GM12891 (cell line): ENCODE measurements around the gene PINK1.

ENCODE experiments used
- DNase-seq: peaks from one replicate; pipeline ENCODE4 v3.0.0; 2011; ENCODE audit warnings: low spot score; ENCODE audit not compliant: insufficient read length
- FAIRE-seq: peaks from 2 replicates; lab custom pipeline; 2011; peaks lifted over from hg19 to GRCh38; lab: Jason Lieb, UNC
- PAX5 ChIP-seq: IDR thresholded peaks from 2 replicates; pipeline ENCODE4 v1.6.1; 2011; ENCODE audit warnings: low read length, moderate library complexity, mild to moderate bottlenecking; ENCODE audit not compliant: insufficient read depth, severe bottlenecking
- POLR2A ChIP-seq: IDR thresholded peaks from 2 replicates; pipeline ENCODE4 v1.6.1; 2011; ENCODE audit warnings: low read depth, low read length, control low read depth
- POLR2AphosphoS5 ChIP-seq: IDR thresholded peaks from 2 replicates; pipeline ENCODE4 v1.6.1; 2011; ENCODE audit warnings: low read depth, low read length, control low read depth
- POU2F2 ChIP-seq: IDR thresholded peaks from 2 replicates; pipeline ENCODE4 v1.6.1; 2011; ENCODE audit warnings: low read depth, mild to moderate bottlenecking, control low read depth, low read length, moderate library complexity
- SPI1 ChIP-seq: IDR thresholded peaks from 2 replicates; pipeline ENCODE4 v1.6.1; 2011; ENCODE audit warnings: low read depth, low read length, control low read depth
- TAF1 ChIP-seq: IDR thresholded peaks from 2 replicates; pipeline ENCODE4 v1.6.1; 2011; ENCODE audit warnings: low read depth, low read length, control low read depth

PINK1 gene

GRCh38 chr1:20680269-20680668 is 47.0 kb downstream of the PINK1 start:
- no peak for TF ChIP-seq PAX5
- no peak for TF ChIP-seq POLR2A
- TF ChIP-seq TAF1, result no peak
- TF ChIP-seq SPI1, result no peak
- no peak for TF ChIP-seq POLR2AphosphoS5
- no peak for TF ChIP-seq POU2F2
- FAIRE-seq, result no peak
- DNase-seq, result no peak

GRCh38 chr1:20681999-20682398 is 48.7 kb downstream of the PINK1 start:
- no peak for DNase-seq
- peak; percentile 9 for FAIRE-seq
- no peak for TF ChIP-seq POU2F2
- no peak for TF ChIP-seq TAF1
- no peak for TF ChIP-seq POLR2AphosphoS5
- no peak for TF ChIP-seq POLR2A
- no peak for TF ChIP-seq SPI1
- no peak for TF ChIP-seq PAX5

GRCh38 chr1:20682571-20683236 is 49.4 kb downstream of the PINK1 start:
- FAIRE-seq (peak; percentile 76), DNase-seq (no peak)
- TF ChIP-seq POU2F2, result no peak
- TF ChIP-seq PAX5, result no peak
- TF ChIP-seq POLR2AphosphoS5, result no peak
- no peak for TF ChIP-seq SPI1
- no peak for TF ChIP-seq TAF1
- TF ChIP-seq POLR2A, result no peak

GRCh38 chr1:20683614-20684013 is 50.4 kb downstream of the PINK1 start:
- DNase-seq, result no peak
- TF ChIP-seq PAX5 (no peak), POU2F2 (no peak), POLR2AphosphoS5 (no peak), SPI1 (no peak), TAF1 (no peak), POLR2A (no peak)
- no peak for FAIRE-seq

GRCh38 chr1:20684050-20684620 is 50.9 kb downstream of the PINK1 start:
- FAIRE-seq, result no peak
- DNase-seq, result no peak
- TF ChIP-seq POU2F2 (no peak), TAF1 (no peak), SPI1 (no peak), POLR2AphosphoS5 (no peak), POLR2A (no peak), PAX5 (no peak)

GRCh38 chr1:20684651-20685050 is 51.4 kb downstream of the PINK1 start:
- FAIRE-seq (no peak), DNase-seq (no peak)
- TF ChIP-seq POU2F2 (no peak), POLR2A (no peak), PAX5 (no peak), POLR2AphosphoS5 (no peak), TAF1 (no peak), SPI1 (no peak)

- FAIRE-seq (no peak), DNase-seq (no peak)
- no peak for TF ChIP-seq POLR2AphosphoS5
- TF ChIP-seq POLR2A, result no peak
- no peak for TF ChIP-seq POU2F2
- no peak for TF ChIP-seq TAF1
- no peak for TF ChIP-seq SPI1
- no peak for TF ChIP-seq PAX5
Observed at GRCh38 chr1:20685099-20685662, 51.9 kb downstream of the PINK1 start.

- FAIRE-seq (no peak), DNase-seq (no peak)
- no peak for TF ChIP-seq POLR2A
- no peak for TF ChIP-seq PAX5
- no peak for TF ChIP-seq POU2F2
- no peak for TF ChIP-seq POLR2AphosphoS5
- TF ChIP-seq TAF1, result no peak
- no peak for TF ChIP-seq SPI1
Observed at GRCh38 chr1:20685741-20686140, 52.5 kb downstream of the PINK1 start.

- FAIRE-seq (no peak), DNase-seq (no peak)
- TF ChIP-seq SPI1 (no peak), POLR2A (no peak), PAX5 (no peak), POU2F2 (no peak), POLR2AphosphoS5 (no peak), TAF1 (no peak)
Observed at GRCh38 chr1:20686883-20687725, 53.8 kb downstream of the PINK1 start.
